Astrocyte (in vitro differentiated cells and primary cell): ENCODE results near the gene AFAP1L2. TPM values are rescaled to one million over a fixed set of nuclear protein-coding genes. Genes with fewer than 3 reads are reported as not detected.

Experiments used
- DNase-seq: peaks from one replicate; pipeline ENCODE4 v3.0.0-alpha.2; 2010; ENCODE audit warnings: low read depth
- FAIRE-seq: peaks from 2 replicates; lab custom pipeline; 2011; peaks lifted over from hg19 to GRCh38; lab: Jason Lieb, UNC
- H2AFZ ChIP-seq: 2 replicates; pipeline ENCODE4 v1.6.0; 2012; ENCODE audit warnings: low read depth, low read length, inconsistent platforms
- H3K27ac ChIP-seq: 2 replicates; pipeline ENCODE4 v1.5.1; 2011; ENCODE audit warnings: low read depth, low read length, inconsistent platforms
- H3K27me3 ChIP-seq: 2 replicates; pipeline ENCODE4 v1.6.0; 2011; ENCODE audit warnings: low read length, inconsistent platforms; ENCODE audit not compliant: insufficient read depth
- H3K36me3 ChIP-seq: 2 replicates; pipeline ENCODE4 v1.5.1; 2011; ENCODE audit warnings: low read length, inconsistent platforms; ENCODE audit not compliant: insufficient read depth
- H3K4me1 ChIP-seq: 2 replicates; pipeline ENCODE4 v1.5.1; 2011; ENCODE audit warnings: low read length, inconsistent platforms; ENCODE audit not compliant: insufficient read depth
- H3K4me2 ChIP-seq: 2 replicates; pipeline ENCODE4 v1.6.0; 2012; ENCODE audit warnings: low read length, inconsistent platforms
- H3K4me3 ChIP-seq: 2 replicates; pipeline ENCODE4 v1.5.1; 2011; ENCODE audit warnings: low read depth, mild to moderate bottlenecking, low read length, inconsistent platforms; ENCODE audit not compliant: insufficient read depth
- H3K79me2 ChIP-seq: 2 replicates; pipeline ENCODE4 v1.6.0; 2012; ENCODE audit warnings: mild to moderate bottlenecking, low read length, inconsistent platforms; ENCODE audit not compliant: insufficient read depth
- H3K9ac ChIP-seq: 2 replicates; pipeline ENCODE4 v1.6.0; 2012; ENCODE audit warnings: mild to moderate bottlenecking, low read length, inconsistent platforms
- H3K9me3 ChIP-seq: 2 replicates; pipeline ENCODE4 v1.5.1; 2012; ENCODE audit warnings: low read depth, mild to moderate bottlenecking, low read length, inconsistent platforms; ENCODE audit not compliant: insufficient read depth
- H4K20me1 ChIP-seq: 2 replicates; pipeline ENCODE4 v1.6.0; 2012; ENCODE audit warnings: low read length, inconsistent platforms; ENCODE audit not compliant: insufficient read depth
- H3K27ac Mint-ChIP-seq: one replicate; pipeline ENCODE4 v1.8.0; 2021; ENCODE audit warnings: mild to moderate bottlenecking, mixed read lengths; ENCODE audit not compliant: unreplicated experiment
- H3K27me3 Mint-ChIP-seq: one replicate; pipeline ENCODE4 v1.8.0; 2021; ENCODE audit warnings: low read depth, mixed read lengths; ENCODE audit not compliant: unreplicated experiment
- H3K36me3 Mint-ChIP-seq: one replicate; pipeline ENCODE4 v1.8.0; 2021; ENCODE audit warnings: low read depth, mixed read lengths; ENCODE audit not compliant: unreplicated experiment
- H3K4me1 Mint-ChIP-seq: one replicate; pipeline ENCODE4 v1.8.0; 2021; ENCODE audit warnings: low read depth, mixed read lengths; ENCODE audit not compliant: unreplicated experiment
- H3K4me3 Mint-ChIP-seq: one replicate; pipeline ENCODE4 v1.8.0; 2021; ENCODE audit warnings: mild to moderate bottlenecking, moderate library complexity, mixed read lengths; ENCODE audit not compliant: unreplicated experiment
- H3K9me3 Mint-ChIP-seq: one replicate; pipeline ENCODE4 v1.8.0; 2021; ENCODE audit warnings: mild to moderate bottlenecking, mixed read lengths; ENCODE audit not compliant: unreplicated experiment
- EZH2 ChIP-seq: IDR thresholded peaks from 2 replicates; pipeline ENCODE4 v1.6.1; 2012; ENCODE audit warnings: mild to moderate bottlenecking, low read length, inconsistent platforms; ENCODE audit not compliant: insufficient read depth
- total RNA-seq: library from RNA; stranded (reverse); gene quantifications from 2 replicates; pipeline ENCODE4 v1.2.1, GENCODE V29; 2021
- TF ChIP-seq, protein P1 (sequence below): IDR thresholded peaks from 2 replicates; pipeline ENCODE4 v1.5.1; 2011; ENCODE audit warnings: low read depth, mild to moderate bottlenecking, inconsistent platforms, low read length, moderate library complexity; ENCODE audit not compliant: insufficient read depth

AFAP1L2 gene
- total RNA-seq, 1 donor from 2014 or later = 26.6 TPM

DNA sequence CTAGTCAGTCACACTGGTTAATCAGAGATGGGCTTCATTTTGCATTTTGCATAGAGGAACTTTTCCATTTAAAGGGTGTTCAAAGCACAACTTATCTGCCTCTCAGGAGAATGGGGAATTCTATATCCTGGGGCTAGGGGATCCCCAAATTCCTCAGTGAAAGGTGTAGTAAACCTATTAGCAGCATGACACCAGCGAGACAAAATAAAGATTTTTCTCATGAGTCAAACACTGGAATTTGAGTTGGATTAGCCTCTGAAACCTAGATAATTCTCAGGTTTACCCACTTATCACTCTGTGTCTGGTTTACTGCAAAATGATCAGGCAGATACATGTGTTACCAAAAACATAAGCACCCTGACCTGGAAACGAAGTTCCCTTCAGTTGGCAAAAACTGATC, 2.1 kb downstream of the AFAP1L2 start:
- no peak for TF ChIP-seq EZH2
- TF ChIP-seq, protein P1, sequence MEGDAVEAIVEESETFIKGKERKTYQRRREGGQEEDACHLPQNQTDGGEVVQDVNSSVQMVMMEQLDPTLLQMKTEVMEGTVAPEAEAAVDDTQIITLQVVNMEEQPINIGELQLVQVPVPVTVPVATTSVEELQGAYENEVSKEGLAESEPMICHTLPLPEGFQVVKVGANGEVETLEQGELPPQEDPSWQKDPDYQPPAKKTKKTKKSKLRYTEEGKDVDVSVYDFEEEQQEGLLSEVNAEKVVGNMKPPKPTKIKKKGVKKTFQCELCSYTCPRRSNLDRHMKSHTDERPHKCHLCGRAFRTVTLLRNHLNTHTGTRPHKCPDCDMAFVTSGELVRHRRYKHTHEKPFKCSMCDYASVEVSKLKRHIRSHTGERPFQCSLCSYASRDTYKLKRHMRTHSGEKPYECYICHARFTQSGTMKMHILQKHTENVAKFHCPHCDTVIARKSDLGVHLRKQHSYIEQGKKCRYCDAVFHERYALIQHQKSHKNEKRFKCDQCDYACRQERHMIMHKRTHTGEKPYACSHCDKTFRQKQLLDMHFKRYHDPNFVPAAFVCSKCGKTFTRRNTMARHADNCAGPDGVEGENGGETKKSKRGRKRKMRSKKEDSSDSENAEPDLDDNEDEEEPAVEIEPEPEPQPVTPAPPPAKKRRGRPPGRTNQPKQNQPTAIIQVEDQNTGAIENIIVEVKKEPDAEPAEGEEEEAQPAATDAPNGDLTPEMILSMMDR = no peak
- Histone ChIP-seq H3K4me1 (peaks cover 22% of the 10 kb centered on the region), H3K9ac (no peak overlapping the region), H3K4me3 (no peak overlapping the region), H3K79me2 (no peaks in the 10 kb centered on the region), H3K4me2 (peak overlapping the region; percentile 90), H3K27ac (no peak overlapping the region), H2AFZ (no peak overlapping the region), H4K20me1 (no peaks in the 10 kb centered on the region), H3K27me3 (peaks cover 6% of the 10 kb centered on the region), H3K36me3 (no peaks in the 10 kb centered on the region), H3K9me3 (no peaks in the 10 kb centered on the region)
- Mint-ChIP-seq H3K36me3 (peaks cover 2% of the 10 kb centered on the region), H3K4me3 (peak overlapping the region; percentile 95), H3K4me1 (peaks cover 55% of the 10 kb centered on the region), H3K27me3 (peaks cover 11% of the 10 kb centered on the region), H3K27ac (peak overlapping the region; percentile 88), H3K9me3 (no peaks in the 10 kb centered on the region)
- peak; percentile 14 for DNase-seq
- FAIRE-seq = no peak

DNA sequence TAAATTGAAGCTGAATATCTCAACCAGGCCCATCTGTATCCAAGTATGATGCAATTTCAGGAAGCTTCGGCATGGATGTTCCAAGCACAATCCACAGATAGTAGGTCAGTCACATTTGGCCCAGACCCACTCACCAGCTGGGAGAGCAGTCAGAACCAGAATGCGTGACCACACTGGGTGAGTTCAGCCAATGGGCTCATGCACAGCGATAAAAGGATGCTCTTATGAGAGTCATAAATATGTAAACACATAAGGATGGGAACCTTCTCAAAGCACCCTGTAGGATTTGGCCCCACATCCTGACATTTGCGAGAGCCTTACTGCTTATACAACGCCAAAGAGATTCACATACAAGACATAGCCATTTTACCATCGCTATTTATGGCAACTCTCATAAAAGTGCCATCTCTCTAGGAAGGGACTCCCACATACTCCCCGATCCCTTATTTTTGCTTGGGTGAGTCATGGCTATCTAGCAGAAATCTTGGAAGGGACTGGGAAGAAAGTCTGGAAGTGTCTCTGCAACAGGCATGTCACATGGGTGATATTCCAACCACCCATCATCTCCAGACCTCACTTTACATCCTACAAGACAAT, 3.0 kb downstream of the AFAP1L2 start:
- H3K4me2 ChIP-seq = no peak overlapping the region
- FAIRE-seq = peak; percentile 58

GRCh38 chr10:114400091-114400490, 4.2 kb downstream of the AFAP1L2 start:
- H3K9ac ChIP-seq = no peak overlapping the region
- TF ChIP-seq EZH2 = no peak
- TF ChIP-seq, protein P1 = no peak
- H4K20me1 ChIP-seq = no peaks in the 10 kb centered on the region
- no peak overlapping the region for H3K27ac ChIP-seq
- peak overlapping the region; percentile 2 for H3K4me3 Mint-ChIP-seq
- H3K36me3 ChIP-seq = no peaks in the 10 kb centered on the region
- peaks cover 22% of the 10 kb centered on the region for H3K4me1 ChIP-seq
- peak overlapping the region; percentile 12 for H3K4me2 ChIP-seq
- peaks cover 63% of the 10 kb centered on the region for H3K4me1 Mint-ChIP-seq
- no peak overlapping the region for H2AFZ ChIP-seq
- peaks cover 3% of the 10 kb centered on the region for H3K27me3 ChIP-seq
- H3K9me3 ChIP-seq = no peaks in the 10 kb centered on the region
- no peak for FAIRE-seq
- no peak for DNase-seq
- no peaks in the 10 kb centered on the region for H3K9me3 Mint-ChIP-seq
- peaks cover 2% of the 10 kb centered on the region for H3K27me3 Mint-ChIP-seq
- H3K27ac Mint-ChIP-seq = no peak overlapping the region
- H3K79me2 ChIP-seq = no peaks in the 10 kb centered on the region
- H3K36me3 Mint-ChIP-seq = peaks cover 7% of the 10 kb centered on the region
- no peak overlapping the region for H3K4me3 ChIP-seq

More for the DNA sequence above, 3.0 kb downstream of the AFAP1L2 start:
- Histone ChIP-seq H3K27ac (no peak overlapping the region), H2AFZ (no peak overlapping the region), H3K9ac (no peak overlapping the region), H3K4me1 (peaks cover 22% of the 10 kb centered on the region), H3K9me3 (no peaks in the 10 kb centered on the region), H4K20me1 (no peaks in the 10 kb centered on the region), H3K79me2 (no peaks in the 10 kb centered on the region), H3K36me3 (no peaks in the 10 kb centered on the region), H3K4me3 (no peak overlapping the region), H3K27me3 (peaks cover 6% of the 10 kb centered on the region)
- H3K36me3 Mint-ChIP-seq = peaks cover 2% of the 10 kb centered on the region
- H3K27me3 Mint-ChIP-seq = peaks cover 11% of the 10 kb centered on the region
- peak overlapping the region; percentile 87 for H3K27ac Mint-ChIP-seq
- DNase-seq = peak; percentile 65
- TF ChIP-seq, protein P1 = no peak
- TF ChIP-seq EZH2 = no peak
- H3K4me3 Mint-ChIP-seq = peak overlapping the region; percentile 2
- H3K4me1 Mint-ChIP-seq = peaks cover 60% of the 10 kb centered on the region
- no peaks in the 10 kb centered on the region for H3K9me3 Mint-ChIP-seq
